GM18873 (cell line): ENCODE measurements around the gene PTGDR2.

Experiments used
- ATAC-seq: cut with Tn5 transposase; IDR thresholded peaks from one replicate; pipeline ENCODE4 v1.9.1; 2021; ENCODE audit warnings: mild to moderate bottlenecking, moderate library complexity, moderate number of reproducible peaks; ENCODE audit not compliant: unreplicated experiment, low FRiP score

PTGDR2 gene

GRCh38 chr11:60874421-60875365 lies 18.9 kb upstream of the PTGDR2 start:
- no peak for ATAC-seq

- ATAC-seq: no peak
These were observed 17.8 kb upstream of the PTGDR2 start for GRCh38 chr11:60873533-60873932.

GRCh38 chr11:60872961-60873524 lies 17.3 kb upstream of the PTGDR2 start:
- no peak for ATAC-seq

- no peak for ATAC-seq
These were observed 16.6 kb upstream of the PTGDR2 start for GRCh38 chr11:60872124-60872960.

GRCh38 chr11:60871378-60872061 lies 15.8 kb upstream of the PTGDR2 start:
- no peak for ATAC-seq

- no peak for ATAC-seq
These were observed 15.1 kb upstream of the PTGDR2 start for GRCh38 chr11:60870733-60871377.

GRCh38 chr11:60870276-60870675 lies 14.5 kb upstream of the PTGDR2 start:
- no peak for ATAC-seq

GRCh38 chr11:60869451-60869825 lies 13.7 kb upstream of the PTGDR2 start:
- no peak for ATAC-seq

- ATAC-seq: no peak
These were observed 13.1 kb upstream of the PTGDR2 start for GRCh38 chr11:60868682-60869450.

GRCh38 chr11:60867871-60868681 lies 12.3 kb upstream of the PTGDR2 start:
- no peak for ATAC-seq

- no peak for ATAC-seq
These were observed 11.4 kb upstream of the PTGDR2 start, which contains the start of gene ZP1 for GRCh38 chr11:60866911-60867870. TSS of gene ZP1 (plus strand) at chr11:60867542. CDS start at chr11:60867562, 20 bp downstream.

GRCh38 chr11:60864856-60865513 lies 9.2 kb upstream of the PTGDR2 start:
- ATAC-seq: no peak

GRCh38 chr11:60863550-60864521 lies 8.1 kb upstream of the PTGDR2 start:
- no peak for ATAC-seq

- ATAC-seq: no peak
These were observed 6.4 kb upstream of the PTGDR2 start for GRCh38 chr11:60862171-60862570.

GRCh38 chr11:60860943-60861342 lies 5.2 kb upstream of the PTGDR2 start:
- no peak for ATAC-seq
